Measurements from ENCODE around the gene TRIM7.
"Not testable (repeated sequence)": the region's sequence is repeated elsewhere in the genome, so short reads cannot be mapped to it uniquely, and the experiment has no call there.

The TRIM7 gene

GRCh38 chr5:181193656-181194055 is 11.3 kb downstream of the TRIM7 start:
- no peak for DNase-seq (ENCODE audit: low read depth in 2 of 2)

DNA sequence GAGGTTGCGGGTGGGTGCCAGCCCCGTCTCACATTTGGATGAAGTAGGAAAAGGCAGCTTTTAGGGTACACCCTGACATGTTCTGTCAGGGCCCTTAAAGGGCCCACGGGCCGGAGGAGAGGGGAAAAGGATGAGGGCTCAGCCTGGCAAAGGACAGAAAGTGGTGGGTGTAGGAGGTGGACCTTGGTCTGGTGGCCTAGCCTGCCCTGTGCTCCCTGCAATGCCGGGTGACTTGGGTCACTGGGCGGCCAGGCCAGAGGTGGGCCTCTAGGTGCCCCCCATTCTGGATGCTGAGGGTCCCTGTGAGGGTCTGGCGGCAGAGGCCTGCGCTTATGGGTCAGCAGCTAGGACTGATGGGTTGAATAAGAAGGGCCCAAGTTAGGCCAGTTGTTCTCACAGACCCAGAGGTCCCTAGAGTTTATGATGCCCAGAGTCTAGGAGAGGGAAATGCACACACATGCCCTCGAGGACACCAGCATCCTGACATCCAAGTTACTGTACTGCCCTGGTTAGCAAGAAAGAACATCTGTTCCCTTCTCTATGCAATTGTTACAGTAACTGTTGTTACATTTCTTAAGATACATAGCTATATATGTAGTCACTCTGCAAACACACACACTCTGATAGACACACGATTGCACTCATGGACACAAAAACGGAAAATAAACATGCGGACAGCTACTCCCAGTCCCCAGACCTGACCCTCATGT is 12.5 kb downstream of the TRIM7 start:
- no peak for DNase-seq (ENCODE audit: low read depth in 2 of 2)

GRCh38 chr5:181191526-181192336 is 13.3 kb downstream of the TRIM7 start:
- DNase-seq (ENCODE audit: low read depth in 2 of 2), result peak; percentile 88 to 92

- no peak for DNase-seq (ENCODE audit: low read depth in 2 of 2)
Measured at GRCh38 chr5:181190711-181191525, 14.1 kb downstream of the TRIM7 start.

DNA sequence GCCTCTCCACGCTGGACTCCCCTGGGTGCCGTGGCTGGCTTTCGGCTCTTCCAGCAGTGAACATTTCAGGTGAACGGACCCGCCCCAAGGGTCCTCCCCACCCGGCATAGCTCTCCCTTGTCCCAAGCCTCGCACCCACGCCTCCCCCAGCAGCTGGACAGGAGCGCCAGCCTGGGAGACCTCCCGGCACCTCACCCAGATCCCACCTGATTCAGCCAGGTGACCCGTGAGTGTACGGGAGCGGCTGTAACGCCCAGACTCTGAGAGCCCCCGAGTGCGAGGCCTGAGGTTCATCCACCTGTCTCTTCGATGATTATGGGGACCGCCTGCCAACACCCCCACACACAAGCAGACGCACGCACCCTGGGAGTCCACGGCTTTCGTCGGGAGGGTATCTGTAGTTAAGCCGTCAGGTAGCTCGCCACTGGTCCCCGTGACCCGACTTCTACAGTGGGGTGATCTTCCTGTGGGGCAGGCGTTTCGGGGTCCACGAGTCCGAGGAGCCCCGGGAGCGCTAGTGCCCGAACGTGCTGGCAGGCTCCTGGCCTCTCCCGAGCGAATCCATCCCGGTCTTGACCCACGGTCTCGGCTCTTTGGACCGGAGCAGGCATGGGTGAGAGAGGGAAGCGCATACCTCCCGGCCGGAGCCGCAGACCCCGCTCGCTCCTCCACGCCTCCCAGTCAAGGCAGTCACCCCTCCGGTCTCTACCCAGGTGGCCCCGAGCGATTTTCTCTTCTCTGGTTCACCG is 14.9 kb downstream of the TRIM7 start:
- DNase-seq (ENCODE audit: low read depth in 2 of 2), result no peak

- DNase-seq (ENCODE audit: low read depth in 2 of 2), result peak in 1 of 2 donors; percentile 51
Measured at GRCh38 chr5:181189363-181189961, 15.5 kb downstream of the TRIM7 start.

DNA sequence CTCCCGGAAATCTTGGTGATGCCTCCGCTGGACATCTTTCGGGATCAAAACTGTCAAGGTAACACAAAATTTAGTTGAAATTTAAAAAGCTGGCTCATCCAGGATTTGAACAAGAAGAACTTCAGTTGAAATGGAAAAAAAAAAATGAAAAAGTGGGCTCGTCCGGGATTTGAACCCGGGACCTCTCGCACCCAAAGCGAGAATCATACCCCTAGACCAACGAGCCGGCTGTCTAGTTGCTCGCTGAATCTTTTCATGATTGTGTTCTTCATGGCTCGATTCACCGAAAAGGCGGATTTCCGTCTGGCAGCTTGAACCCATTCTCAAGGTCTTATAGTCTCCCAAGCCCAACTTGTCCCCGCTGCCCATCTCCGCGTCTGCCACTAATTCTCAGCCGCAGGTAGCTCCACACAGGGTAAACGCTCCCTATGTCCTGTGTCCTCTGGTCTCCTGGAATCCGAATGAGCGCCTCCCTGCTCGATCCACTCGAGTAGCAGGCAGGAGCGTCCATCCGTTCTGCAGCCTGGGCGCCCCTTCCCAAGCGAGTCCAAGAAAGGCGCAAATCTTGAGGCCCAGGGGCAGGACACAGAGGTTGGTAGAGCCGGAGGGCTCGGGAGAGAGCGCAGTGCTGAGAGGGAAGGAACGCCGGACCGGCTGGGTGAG is 16.2 kb downstream of the TRIM7 start:
- peak; percentile 41 to 67 for DNase-seq (ENCODE audit: low read depth in 2 of 2)

GRCh38 chr5:181187500-181188213 is 17.3 kb downstream of the TRIM7 start:
- DNase-seq (ENCODE audit: low read depth in 2 of 2), result no peak

DNA sequence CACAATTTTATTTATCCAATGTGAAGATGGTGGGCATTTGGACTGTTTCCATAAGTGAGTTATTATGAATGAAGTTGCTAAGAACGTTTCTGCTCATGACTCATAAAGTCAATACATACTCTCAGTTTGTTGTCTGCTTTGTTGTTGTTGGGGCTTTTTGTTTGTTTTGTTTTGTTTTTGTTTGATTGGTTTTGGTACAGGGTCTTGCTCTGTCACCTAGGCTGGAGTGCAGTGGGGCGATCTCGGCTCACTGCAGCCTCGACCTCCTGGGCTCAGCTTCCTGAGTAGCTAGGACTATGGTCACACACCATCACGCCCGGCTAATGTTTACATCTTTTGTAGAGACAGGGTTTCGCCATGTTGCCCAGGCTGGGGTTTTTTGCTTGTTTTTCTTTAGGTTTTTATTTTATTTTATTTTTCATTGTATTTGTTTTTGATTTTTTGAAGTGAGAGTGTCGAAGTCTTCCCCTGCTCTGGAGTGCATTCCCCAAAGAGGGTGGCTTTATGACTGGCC is 18.0 kb downstream of the TRIM7 start:
- no peak for DNase-seq (ENCODE audit: low read depth in 2 of 2)

GRCh38 chr5:181186022-181186421 is 19.0 kb downstream of the TRIM7 start:
- no peak for DNase-seq (ENCODE audit: low read depth in 2 of 2)

DNA sequence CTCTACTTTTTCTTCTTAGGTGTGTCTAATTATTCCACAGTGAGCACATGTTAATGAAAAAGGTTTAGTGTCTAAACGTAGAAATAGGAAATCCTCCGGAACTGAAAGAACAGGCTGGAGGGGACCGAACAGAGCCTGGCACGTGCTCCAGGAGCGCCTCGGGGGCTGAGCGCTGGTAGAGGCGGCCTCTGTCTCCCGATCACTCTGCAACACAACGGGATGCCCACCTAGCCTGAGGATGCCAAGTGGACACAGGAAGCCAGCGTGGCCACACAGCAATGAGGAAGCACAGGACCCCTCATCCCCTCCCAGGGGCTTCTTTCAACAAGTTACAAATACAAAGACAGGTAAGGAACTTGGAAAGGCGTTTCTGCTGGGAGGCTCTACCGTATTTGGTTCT is 19.4 kb downstream of the TRIM7 start:
- DNase-seq (ENCODE audit: low read depth in 2 of 2), result no peak

GRCh38 chr5:181184845-181185216 is 20.2 kb downstream of the TRIM7 start:
- no peak for DNase-seq (ENCODE audit: low read depth in 2 of 2)

- DNase-seq (ENCODE audit: low read depth in 2 of 2), result no peak
Measured at GRCh38 chr5:181182651-181183050, 22.3 kb downstream of the TRIM7 start.

DNA sequence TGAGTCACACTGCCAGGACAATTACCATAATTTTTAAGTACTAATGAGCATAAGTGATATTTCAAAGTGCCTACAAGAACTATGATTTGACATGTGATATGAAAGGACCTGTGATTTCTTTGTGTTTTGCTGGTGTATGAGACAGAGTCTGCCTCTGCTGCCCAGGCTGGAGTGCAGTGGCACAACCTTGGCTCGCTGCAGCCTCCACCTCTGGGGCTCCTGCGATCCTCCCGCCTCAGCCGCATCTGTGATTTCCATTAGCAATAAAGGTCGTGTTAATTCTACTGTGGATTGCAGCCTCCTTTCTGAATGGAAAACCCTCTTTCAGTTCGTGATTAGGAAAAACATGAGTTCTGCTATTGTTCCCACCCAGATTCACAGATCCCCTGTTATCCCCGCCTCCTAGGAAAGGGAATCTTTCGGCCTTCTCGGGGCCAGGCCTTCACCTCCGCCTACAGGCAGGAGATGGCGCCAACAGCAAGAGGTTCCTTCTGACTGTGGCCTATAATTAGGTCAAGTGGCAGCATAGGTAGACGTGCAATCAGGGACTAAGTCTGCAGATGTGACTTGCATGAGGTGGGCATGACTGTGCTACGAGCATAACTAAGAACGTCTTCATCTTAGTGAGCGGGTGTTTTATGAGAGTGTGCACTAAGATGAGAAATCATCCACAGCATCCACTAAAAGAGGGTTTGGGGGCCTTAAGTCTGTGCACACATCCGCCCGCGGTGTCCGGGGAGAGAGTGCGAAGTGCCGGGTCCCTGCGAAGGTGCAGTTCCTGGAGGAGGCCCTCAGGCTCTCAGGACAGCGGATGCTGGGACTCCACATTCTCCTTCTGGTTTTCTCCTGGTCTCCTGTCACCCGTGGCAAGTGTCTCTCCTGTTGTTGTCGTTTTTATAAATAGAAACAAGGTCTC is 23.1 kb downstream of the TRIM7 start:
- no peak for DNase-seq (ENCODE audit: low read depth in 2 of 2)

DNA sequence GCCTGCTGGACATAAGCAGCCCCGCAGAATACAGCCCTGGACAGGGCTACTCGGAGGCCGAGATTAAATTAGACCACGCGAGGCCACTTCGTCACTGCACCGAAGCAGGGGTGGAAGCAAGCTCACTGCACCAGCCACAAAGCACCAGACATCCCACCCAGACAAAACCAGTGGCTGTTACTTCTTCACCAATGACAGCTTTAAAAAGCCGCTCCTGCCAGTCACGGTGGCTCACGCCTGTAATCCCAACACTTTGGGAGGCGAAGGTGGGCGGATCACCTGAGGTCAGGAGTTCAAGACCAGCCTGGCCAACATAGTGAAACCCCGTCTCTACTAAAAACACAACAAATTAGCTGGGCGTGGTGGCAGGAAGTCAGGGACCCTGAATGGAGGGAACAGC is 27.4 kb downstream of the TRIM7 start:
- DNase-seq (ENCODE audit: low read depth in 2 of 2), result not testable (repeated sequence)

DNA sequence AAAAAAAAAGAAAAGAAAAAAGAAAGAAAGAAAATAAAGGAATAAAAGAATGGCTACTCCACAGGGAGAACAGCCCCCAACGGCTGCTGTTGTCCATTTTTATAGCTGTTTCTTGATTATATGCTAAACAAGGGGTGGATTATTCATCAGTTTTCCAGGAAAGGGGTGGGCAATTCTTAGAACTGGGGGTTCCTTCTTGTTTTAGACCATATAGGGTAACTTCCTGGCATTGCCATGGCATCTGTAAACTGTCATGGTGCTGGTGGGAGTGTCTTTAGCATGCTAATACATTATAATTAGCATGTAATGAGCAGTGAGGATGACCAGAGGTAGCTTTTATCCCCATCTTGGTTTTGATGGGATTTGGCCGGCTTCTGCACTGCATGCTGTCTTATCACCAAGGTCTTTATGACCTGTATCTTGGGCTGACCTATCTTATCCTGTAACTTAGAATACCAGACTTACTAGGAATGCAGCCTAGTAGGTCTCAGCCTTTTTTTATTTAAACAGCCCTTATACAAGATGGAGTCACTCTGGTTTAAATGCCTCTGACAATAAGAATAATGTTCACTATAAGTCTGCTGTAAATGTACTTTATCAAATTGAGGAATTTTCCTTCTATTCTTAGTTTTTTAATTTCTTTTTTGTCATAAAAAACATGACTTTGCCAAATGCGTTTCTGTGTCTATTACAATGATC is 28.6 kb downstream of the TRIM7 start:
- no peak for DNase-seq (ENCODE audit: low read depth in 2 of 2)

DNA sequence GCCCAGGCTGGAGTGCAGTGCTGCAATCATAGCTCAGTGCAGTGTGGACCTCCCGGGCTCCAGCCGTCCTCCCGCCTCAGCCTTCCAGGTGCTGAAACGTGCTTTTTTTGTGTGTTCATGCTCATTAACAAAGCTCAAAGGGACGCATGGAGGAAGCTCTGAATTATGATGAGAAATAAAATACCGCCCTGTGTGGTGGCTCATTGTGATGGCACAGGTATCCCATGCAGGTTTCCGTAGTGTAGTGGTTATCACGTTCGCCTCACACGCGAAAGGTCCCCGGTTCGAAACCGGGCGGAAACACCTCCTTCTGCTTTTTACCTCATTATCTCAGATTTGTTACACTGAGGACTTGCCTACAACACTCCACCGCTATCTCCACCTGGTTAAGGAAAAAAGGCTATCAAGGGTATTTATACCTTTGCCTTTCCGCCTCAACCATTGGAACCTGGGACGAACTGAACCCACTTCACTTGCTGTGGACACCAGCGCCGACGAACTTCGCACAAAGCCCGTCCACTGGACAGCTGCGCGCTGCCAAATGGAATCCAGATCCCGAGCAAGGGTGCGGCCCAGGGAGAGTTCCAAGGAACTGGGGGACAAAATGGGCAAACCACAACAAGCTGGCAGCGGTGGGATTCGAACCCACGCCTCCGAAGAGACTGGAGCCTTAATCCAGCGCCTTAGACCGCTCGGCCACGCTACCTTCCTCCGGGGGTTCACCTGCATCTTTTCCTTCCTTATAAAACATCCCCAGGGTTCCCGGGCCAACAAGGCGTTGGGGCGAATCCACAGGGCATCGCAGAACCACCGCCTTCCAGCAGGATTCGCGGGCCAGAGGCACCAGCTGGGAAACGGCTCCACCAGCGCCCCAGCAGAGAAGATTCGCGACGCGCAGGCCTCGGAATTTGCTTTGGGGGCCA is 31.3 kb downstream of the TRIM7 start:
- no peak for DNase-seq (ENCODE audit: low read depth in 2 of 2)

Data from stimulated activated CD8-positive, alpha-beta memory T cell treated with anti-CD3 and anti-CD28 coated beads, Interleukin-15, amount 100 ng/mL, for 4 hours (primary cell).